HG02642 (cell line): Measurements from ENCODE around the gene CC2D2A.
"Not testable (repeated sequence)": the region's sequence is repeated elsewhere in the genome, so short reads cannot be mapped to it uniquely, and the experiment has no call there.

Source experiments
- ATAC-seq: cut with Tn5 transposase; IDR thresholded peaks from one replicate; pipeline ENCODE4 v1.9.1; 2021; ENCODE audit warnings: mild to moderate bottlenecking; ENCODE audit not compliant: unreplicated experiment, poor library complexity

Gene CC2D2A

GRCh38 chr4:15507679-15508078 is 38.0 kb downstream of the CC2D2A start:
- ATAC-seq: no peak

GRCh38 chr4:15510961-15511360 is 41.3 kb downstream of the CC2D2A start:
- no peak for ATAC-seq

- no peak for ATAC-seq
These were observed 43.9 kb downstream of the CC2D2A start for GRCh38 chr4:15513545-15513944.

- ATAC-seq: no peak
These were observed 45.4 kb downstream of the CC2D2A start for GRCh38 chr4:15515106-15515505.

- no peak for ATAC-seq
These were observed 46.8 kb downstream of the CC2D2A start for GRCh38 chr4:15516494-15516893.

- not testable (repeated sequence) for ATAC-seq
These were observed 48.0 kb downstream of the CC2D2A start for GRCh38 chr4:15517681-15518080.

- ATAC-seq: no peak
These were observed 51.9 kb downstream of the CC2D2A start for GRCh38 chr4:15521442-15522039.

- no peak for ATAC-seq
These were observed 55.4 kb downstream of the CC2D2A start for GRCh38 chr4:15525080-15525479.

- ATAC-seq: no peak
These were observed 57.4 kb downstream of the CC2D2A start for GRCh38 chr4:15526924-15527592.

GRCh38 chr4:15531792-15532191 is 62.1 kb downstream of the CC2D2A start:
- ATAC-seq: no peak

GRCh38 chr4:15533817-15534216 is 64.1 kb downstream of the CC2D2A start:
- ATAC-seq: no peak

- no peak for ATAC-seq
These were observed 65.9 kb downstream of the CC2D2A start for GRCh38 chr4:15535599-15535998.

- ATAC-seq: no peak
These were observed 67.1 kb downstream of the CC2D2A start for GRCh38 chr4:15536552-15537499.

GRCh38 chr4:15541941-15542340 is 72.3 kb downstream of the CC2D2A start:
- no peak for ATAC-seq

GRCh38 chr4:15542760-15543159 is 73.1 kb downstream of the CC2D2A start:
- no peak for ATAC-seq

- no peak for ATAC-seq
These were observed 74.0 kb downstream of the CC2D2A start for GRCh38 chr4:15543537-15544247.

GRCh38 chr4:15544248-15544729 is 74.6 kb downstream of the CC2D2A start:
- no peak for ATAC-seq

GRCh38 chr4:15545371-15545770 is 75.7 kb downstream of the CC2D2A start:
- ATAC-seq: no peak

GRCh38 chr4:15547392-15547791 is 77.7 kb downstream of the CC2D2A start:
- no peak for ATAC-seq

GRCh38 chr4:15550491-15550890 is 80.8 kb downstream of the CC2D2A start:
- ATAC-seq: no peak
